ENCODE results near the gene INTS12. TPM values are rescaled to one million over a fixed set of nuclear protein-coding genes. Genes with fewer than 3 reads are reported as not detected.

The INTS12 gene
- total and polyA plus RNA-seq, 10 of the 15 experiments (the other 5 are each of a cell fraction or from before 2014, with no cell fraction given): 24.2 to 52.4 (median 37.3) TPM

- peak; percentile 51; the same call in 1 of the 2 replicates for TF ChIP-seq NFIC (IDR thresholded peaks at IDR 0.05; ENCODE audit: low read depth, low read length)
- no peak for TF ChIP-seq MYB (IDR thresholded peaks at IDR 0.05; ENCODE audit: borderline replicate concordance, low read depth, low read length)
- TF ChIP-seq, protein P1, sequence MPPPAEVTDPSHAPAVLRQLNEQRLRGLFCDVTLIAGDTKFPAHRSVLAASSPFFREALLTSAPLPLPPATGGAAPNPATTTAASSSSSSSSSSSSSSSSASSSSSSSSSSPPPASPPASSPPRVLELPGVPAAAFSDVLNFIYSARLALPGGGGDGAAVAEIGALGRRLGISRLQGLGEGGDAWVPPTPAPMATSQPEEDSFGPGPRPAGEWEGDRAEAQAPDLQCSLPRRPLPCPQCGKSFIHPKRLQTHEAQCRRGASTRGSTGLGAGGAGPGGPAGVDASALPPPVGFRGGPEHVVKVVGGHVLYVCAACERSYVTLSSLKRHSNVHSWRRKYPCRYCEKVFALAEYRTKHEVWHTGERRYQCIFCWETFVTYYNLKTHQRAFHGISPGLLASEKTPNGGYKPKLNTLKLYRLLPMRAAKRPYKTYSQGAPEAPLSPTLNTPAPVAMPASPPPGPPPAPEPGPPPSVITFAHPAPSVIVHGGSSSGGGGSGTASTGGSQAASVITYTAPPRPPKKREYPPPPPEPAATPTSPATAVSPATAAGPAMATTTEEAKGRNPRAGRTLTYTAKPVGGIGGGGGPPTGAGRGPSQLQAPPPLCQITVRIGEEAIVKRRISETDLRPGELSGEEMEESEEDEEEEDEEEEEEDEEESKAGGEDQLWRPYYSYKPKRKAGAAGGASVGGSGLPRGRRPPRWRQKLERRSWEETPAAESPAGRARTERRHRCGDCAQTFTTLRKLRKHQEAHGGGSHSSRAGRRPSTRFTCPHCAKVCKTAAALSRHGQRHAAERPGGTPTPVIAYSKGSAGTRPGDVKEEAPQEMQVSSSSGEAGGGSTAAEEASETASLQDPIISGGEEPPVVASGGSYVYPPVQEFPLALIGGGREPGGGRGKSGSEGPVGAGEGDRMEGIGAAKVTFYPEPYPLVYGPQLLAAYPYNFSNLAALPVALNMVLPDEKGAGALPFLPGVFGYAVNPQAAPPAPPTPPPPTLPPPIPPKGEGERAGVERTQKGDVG (CRISPR knock-in tag; IDR thresholded peaks at IDR 0.05): 0 out of 2 replicates have a peak, but pooled peaks have one; percentile 59
- peak; percentile 89 for TF ChIP-seq ZSCAN29 (IDR thresholded peaks at IDR 0.05)
- TF ChIP-seq MEF2A (IDR thresholded peaks at IDR 0.05; ENCODE audit: insufficient read depth, low read depth, low read length): peak; percentile 84
- TF ChIP-seq POLR2AphosphoS5 (IDR thresholded peaks at IDR 0.05; ENCODE audit: low read length): peak; percentile 90
- TF ChIP-seq EP300 (IDR thresholded peaks at IDR 0.05; ENCODE audit: borderline replicate concordance in 1 of 2, control insufficient read depth in 1 of 2, low read depth in 2 of 2, low read length in 2 of 2): peak in 1 of 2 experiments; percentile 46; a peak in 1 of 4 replicates
- TF ChIP-seq HCFC1 (IDR thresholded peaks at IDR 0.05; ENCODE audit: low read length): peak; percentile 93
- TF ChIP-seq CREB1 (IDR thresholded peaks at IDR 0.05; ENCODE audit: low read depth): peak; percentile 97
- no peak for TF ChIP-seq SUZ12 (IDR thresholded peaks at IDR 0.05; ENCODE audit: unreplicated experiment)
- TF ChIP-seq MLLT1 (IDR thresholded peaks at IDR 0.05): peak; percentile 81
- peak; percentile 94 for TF ChIP-seq HDAC2 (IDR thresholded peaks at IDR 0.05)
- TF ChIP-seq POLR2AphosphoS2 (IDR thresholded peaks at IDR 0.05; ENCODE audit: low read depth, low read length): peak; percentile 79; the same call in 1 of the 2 replicates
- TF ChIP-seq TCF3 (IDR thresholded peaks at IDR 0.05; ENCODE audit: borderline replicate concordance, insufficient read depth, low read depth, low read length): peak; percentile 81; the same call in 1 of the 2 replicates
- TF ChIP-seq FOXM1 (IDR thresholded peaks at IDR 0.05; ENCODE audit: low read depth, low read length): peak; percentile 61; the same call in 1 of the 2 replicates
- no peak for TF ChIP-seq ZNF622 (IDR thresholded peaks at IDR 0.05)
- peak; percentile 98 for TF ChIP-seq SIN3A (IDR thresholded peaks at IDR 0.05; ENCODE audit: low read depth, low read length)
- TF ChIP-seq RUNX3 (IDR thresholded peaks at IDR 0.05; ENCODE audit: low read length): peak; percentile 88
- TF ChIP-seq, protein P2, sequence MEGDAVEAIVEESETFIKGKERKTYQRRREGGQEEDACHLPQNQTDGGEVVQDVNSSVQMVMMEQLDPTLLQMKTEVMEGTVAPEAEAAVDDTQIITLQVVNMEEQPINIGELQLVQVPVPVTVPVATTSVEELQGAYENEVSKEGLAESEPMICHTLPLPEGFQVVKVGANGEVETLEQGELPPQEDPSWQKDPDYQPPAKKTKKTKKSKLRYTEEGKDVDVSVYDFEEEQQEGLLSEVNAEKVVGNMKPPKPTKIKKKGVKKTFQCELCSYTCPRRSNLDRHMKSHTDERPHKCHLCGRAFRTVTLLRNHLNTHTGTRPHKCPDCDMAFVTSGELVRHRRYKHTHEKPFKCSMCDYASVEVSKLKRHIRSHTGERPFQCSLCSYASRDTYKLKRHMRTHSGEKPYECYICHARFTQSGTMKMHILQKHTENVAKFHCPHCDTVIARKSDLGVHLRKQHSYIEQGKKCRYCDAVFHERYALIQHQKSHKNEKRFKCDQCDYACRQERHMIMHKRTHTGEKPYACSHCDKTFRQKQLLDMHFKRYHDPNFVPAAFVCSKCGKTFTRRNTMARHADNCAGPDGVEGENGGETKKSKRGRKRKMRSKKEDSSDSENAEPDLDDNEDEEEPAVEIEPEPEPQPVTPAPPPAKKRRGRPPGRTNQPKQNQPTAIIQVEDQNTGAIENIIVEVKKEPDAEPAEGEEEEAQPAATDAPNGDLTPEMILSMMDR (IDR thresholded peaks at IDR 0.05 in 2 of 3, conservative IDR thresholded peaks at IDR 0.05 in 1 of 3; ENCODE audit: control insufficient read depth in 2 of 3, extremely low read depth in 1 of 3, insufficient read depth in 1 of 3, low read depth in 3 of 3, low read length in 3 of 3): no peak
- TF ChIP-seq RAD21 (IDR thresholded peaks at IDR 0.05; ENCODE audit: insufficient read depth, low read depth, low read length): peak; percentile 48; the same call in 1 of the 2 replicates
These were observed at the start of gene INTS12, which contains the start of gene GSTCD (continued) for GRCh38 chr4:105708181-105709080.
